GM10248 (cell line): Measurements from ENCODE around the gene CD6.

Experiments
- CTCF ChIA-PET: fragments of 300-600 bp; sonication (Branson Sonifier 250); formaldehyde crosslinking; extraction: SDS; loops from one replicate; lab custom pipeline; 2021; ENCODE audit warnings: antibody characterized with exemption; lab: Yijun Ruan, JAX
- POLR2A ChIA-PET: fragments of 350-650 bp; sonication (Branson Sonifier 250); formaldehyde crosslinking; extraction: SDS; loops from one replicate; lab custom pipeline; 2020; ENCODE audit warnings: antibody characterized with exemption; lab: Yijun Ruan, JAX
- DNase-seq: peaks from one replicate; pipeline ENCODE4 v3.0.0; 2012; ENCODE audit errors: extremely low spot score
- CTCF ChIP-seq: IDR thresholded peaks from 2 replicates; pipeline ENCODE4 v1.5.1; 2012; ENCODE audit warnings: mild to moderate bottlenecking, low read depth; ENCODE audit errors: extremely low read depth, missing control alignments, control extremely low read depth

Gene CD6

DNA sequence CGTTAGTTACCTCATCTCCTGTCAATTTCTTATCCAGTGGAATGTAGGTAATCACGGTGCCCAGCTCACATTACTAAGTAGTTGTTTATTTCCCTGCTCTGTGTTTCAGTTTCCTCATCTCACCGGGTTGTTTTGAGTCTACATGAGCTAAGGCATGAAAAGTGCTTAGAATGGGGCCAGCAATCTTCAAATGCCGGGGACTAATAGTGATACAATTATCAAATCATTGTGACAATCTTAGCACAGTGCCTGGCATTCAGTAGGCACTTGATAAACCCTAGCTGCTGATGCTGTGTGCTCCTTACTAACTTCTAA lies 77.5 kb downstream of the CD6 start:
- TF ChIP-seq CTCF: no peak
- no peak for DNase-seq
- ChIA-PET CTCF (interaction anchor here (0.7 kb wide), 1 partner anchor 16 kb away, joined by 3 read pairs; no protein-coding TSS in a partner anchor), POLR2A (no interaction called here)

GRCh38 chr11:61049859-61050258 lies 78.4 kb downstream of the CD6 start:
- ChIA-PET CTCF (interaction anchor here (1.2 to 7.3 kb wide), 2 partner anchors 8 to 22 kb away, joined by 3 to 42 read pairs; no protein-coding TSS in a partner anchor), POLR2A (no interaction called here)
- no peak for DNase-seq
- no peak for TF ChIP-seq CTCF

DNA sequence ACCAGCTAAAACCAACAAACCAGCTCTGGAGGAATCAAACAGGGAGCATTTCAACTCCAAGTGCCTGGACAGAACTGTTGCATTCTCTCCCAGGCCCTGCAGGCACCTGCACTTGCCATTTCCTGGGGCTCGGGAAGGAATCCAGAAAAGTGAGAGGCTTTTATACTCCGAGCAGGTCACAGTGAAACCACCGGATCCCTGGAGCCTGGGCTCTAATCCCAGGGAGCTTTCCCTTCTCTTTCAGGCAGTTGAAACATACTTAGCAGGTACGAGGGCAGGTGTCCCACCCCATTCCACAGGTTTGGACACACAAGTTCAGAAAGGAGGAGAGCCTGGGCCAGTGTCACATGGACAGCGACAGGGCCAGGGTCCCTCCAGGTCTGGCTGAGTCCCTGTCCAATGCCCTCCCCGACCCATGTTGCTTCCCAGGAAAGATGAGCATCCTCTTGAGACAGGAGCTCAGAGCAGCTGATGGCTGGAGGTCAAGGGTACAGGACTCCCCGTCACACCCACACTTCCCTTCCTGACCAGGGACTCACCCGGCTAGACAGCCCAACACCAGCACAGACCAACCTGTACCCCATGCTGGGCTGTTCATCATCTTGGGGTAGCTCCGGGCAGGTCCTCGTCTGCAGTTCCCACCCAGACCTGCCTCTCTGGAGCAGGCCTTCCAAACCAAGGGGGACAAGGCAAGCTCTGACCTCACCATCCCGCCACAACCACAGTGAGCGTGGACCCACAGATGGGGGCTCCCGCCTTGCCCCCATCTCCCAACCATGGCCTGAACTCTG lies 80.9 kb downstream of the CD6 start:
- no peak for TF ChIP-seq CTCF
- no peak for DNase-seq
- ChIA-PET CTCF (interaction anchor here (0.8 to 7.3 kb wide), 8 partner anchors 10 to 221 kb away, joined by 3 to 42 read pairs (median 4); no protein-coding TSS in a partner anchor), POLR2A (no interaction called here)

- no peak for TF ChIP-seq CTCF
- POLR2A ChIA-PET: no interaction called here
- CTCF ChIA-PET: interaction anchor here (0.8 to 7.3 kb wide), 6 partner anchors 10 to 222 kb away, joined by 3 to 42 read pairs (median 4); no protein-coding TSS in a partner anchor
- DNase-seq: no peak
These were observed 81.7 kb downstream of the CD6 start for GRCh38 chr11:61053191-61053590.

GRCh38 chr11:61054513-61054912 lies 83.0 kb downstream of the CD6 start:
- ChIA-PET POLR2A (no interaction called here), CTCF (interaction anchor here (0.9 to 7.3 kb wide), 5 partner anchors 12 to 223 kb away, joined by 3 to 42 read pairs (median 3); no protein-coding TSS in a partner anchor)
- TF ChIP-seq CTCF: no peak

DNA sequence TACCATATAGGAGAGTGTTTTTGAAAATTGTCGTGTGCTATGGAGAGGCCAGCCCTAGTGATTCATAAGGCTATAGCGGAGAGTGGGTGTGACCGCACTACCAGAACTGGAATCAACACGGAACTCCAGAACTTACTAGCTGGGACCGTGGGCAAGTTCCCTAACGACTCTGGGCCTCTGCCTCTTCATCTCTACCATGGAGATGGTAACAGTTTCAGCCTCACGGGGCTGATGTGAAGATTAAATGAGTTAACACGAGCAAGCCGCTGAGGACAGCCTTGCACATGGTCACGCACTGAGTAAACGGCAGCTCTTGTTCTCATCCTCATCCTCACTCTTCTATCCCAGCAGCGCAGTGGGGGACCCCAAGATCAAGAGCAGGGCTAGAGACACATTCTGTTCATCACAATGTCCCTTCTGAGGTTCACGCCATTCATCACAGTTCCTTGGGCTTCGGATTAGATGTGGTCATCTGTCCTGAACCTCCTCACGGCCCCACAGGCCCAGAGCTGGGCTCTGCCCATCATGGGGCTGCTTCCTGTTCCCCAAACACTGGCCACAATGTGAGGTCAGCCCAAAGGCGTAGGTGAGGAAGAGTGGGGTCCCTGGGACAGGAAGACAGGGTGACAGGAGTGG lies 83.6 kb downstream of the CD6 start:
- DNase-seq: no peak
- CTCF ChIA-PET: interaction anchor here (0.9 to 7.3 kb wide), 6 partner anchors 8 to 223 kb away, joined by 3 to 42 read pairs (median 4); no protein-coding TSS in a partner anchor
- no peak for TF ChIP-seq CTCF
- POLR2A ChIA-PET: no interaction called here

More at GRCh38 chr11:61054513-61054912, 83.0 kb downstream of the CD6 start:
- no peak for DNase-seq
